Uterus (tissue), 4 donors: ENCODE results near the gene SEMA4C. TPM values are rescaled to one million over a fixed set of nuclear protein-coding genes. Genes with fewer than 3 reads are reported as not detected.

Experiments used
- DNase-seq, 2 donors: peaks; one replicate each; pipeline ENCODE4 v3.0.0-alpha.2; 2019 to 2020
- H3K27ac ChIP-seq, 2 donors: fragments of 200-600 bp; sonication (generic); 1 replicate in 1 of 2; 2 replicates in 1 of 2; pipeline ENCODE4 v1.5.1; 2016 to 2018
- H3K27me3 ChIP-seq, 2 donors: fragments of 200-600 bp; sonication (generic); one replicate each; pipeline ENCODE4 v1.5.1; 2018 to 2019; ENCODE audit warnings: control low read depth in 1 of 2
- H3K36me3 ChIP-seq, 2 donors: fragments of 200-600 bp; sonication (generic); one replicate each; pipeline ENCODE4 v1.5.1; 2019; ENCODE audit warnings: control low read depth in 1 of 2
- H3K4me1 ChIP-seq, 2 donors: fragments of 200-600 bp; sonication (generic); one replicate each; pipeline ENCODE4 v1.5.1; 2018 to 2019; ENCODE audit warnings: control low read depth in 1 of 2
- H3K4me3 ChIP-seq, 2 donors: fragments of 200-600 bp; sonication (generic); 1 replicate in 1 of 2; 2 replicates in 1 of 2; pipeline ENCODE4 v1.5.1; 2018 to 2019; ENCODE audit warnings: mild to moderate bottlenecking in 1 of 2
- H3K9me3 ChIP-seq, 2 donors: fragments of 200-600 bp; sonication (generic); one replicate each; pipeline ENCODE4 v1.5.1; 2019; ENCODE audit warnings: control low read depth in 1 of 2
- CTCF ChIP-seq, 4 experiments: fragments of 200-600 bp in 2 of 4; fragments of 450-650 bp in 2 of 4; sonication (generic) in 2 of 4; IDR thresholded peaks; one replicate each; pipeline ENCODE4 v1.5.1; 2016 to 2019; ENCODE audit warnings: antibody characterized with exemption in 4 of 4, mild to moderate bottlenecking in 2 of 4, moderate library complexity in 1 of 4
- POLR2A ChIP-seq, 2 donors: fragments of 450-650 bp; IDR thresholded peaks; one replicate each; pipeline ENCODE4 v1.6.1; 2016; ENCODE audit warnings: antibody characterized with exemption in 2 of 2, mild to moderate bottlenecking in 1 of 2, moderate library complexity in 1 of 2
- intact Hi-C: fragments of 100-400 bp; cut with DNase I; formaldehyde crosslinking; loops from one replicate; pipeline ENCODE4 v1.15.1; 2023; ENCODE audit warnings: low total_unique reads
- total RNA-seq, 4 donors: library from RNA; depleted of rRNA in 3 of 4; stranded (reverse); fragments of >200 nt in 3 of 4; gene quantifications; one replicate each; pipeline versions ENCODE4 v1.1.0 to v1.2.4, GENCODE V29; 2014 to 2023
- donor health status: DM: yes; HTN: yes; CAD: no.

The SEMA4C gene
- 100 to 1,000 TPM in 1 of 4 donors, 10 to 100 TPM in 3; 31.8 to 117 (median 61.7) TPM for total RNA-seq

- H3K27me3 ChIP-seq = no peaks in the 10 kb centered on the region
- H3K36me3 ChIP-seq = no peaks in the 10 kb centered on the region
- peak within 1 kb of the TSS; percentile 94 to 100 for H3K27ac ChIP-seq
- DNase-seq = peak; percentile 63 to 76
- peaks cover 4 to 25% of the 10 kb centered on the region in 2 donors for H3K4me1 ChIP-seq
- peak; percentile 84 to 89 for TF ChIP-seq POLR2A (IDR thresholded peaks at IDR 0.05)
- no peak for TF ChIP-seq CTCF (IDR thresholded peaks at IDR 0.05)
- intact Hi-C loops = loop anchor here (10.0 kb wide), 1 partner anchor 105 kb away; the partner anchor contains the start of gene CNNM4
- H3K9me3 ChIP-seq = no peaks in the 10 kb centered on the region
- H3K4me3 ChIP-seq = peak within 1 kb of the TSS; percentile 61 to 100
These were observed at the start of gene SEMA4C for GRCh38 chr2:96869822-96870625. TSS of gene SEMA4C (minus strand) at chr2:96870080. CDS start at chr2:96867886, 2,194 bp downstream.

GRCh38 chr2:96918754-96919550, 49.1 kb upstream of the SEMA4C start:
- H3K9me3 ChIP-seq = no peaks in the 10 kb centered on the region
- no peak for TF ChIP-seq CTCF (IDR thresholded peaks at IDR 0.05)
- TF ChIP-seq POLR2A (IDR thresholded peaks at IDR 0.05) = no peak
- H3K4me1 ChIP-seq = no peaks in the 10 kb centered on the region
- H3K36me3 ChIP-seq = no peaks in the 10 kb centered on the region
- no peak overlapping the region for H3K4me3 ChIP-seq
- H3K27me3 ChIP-seq = no peaks in the 10 kb centered on the region
- no peak for DNase-seq
- no peak overlapping the region for H3K27ac ChIP-seq
- intact Hi-C loops = no loop called here

GRCh38 chr2:96918092-96918753, 48.3 kb upstream of the SEMA4C start:
- no peak for DNase-seq
- Histone ChIP-seq H3K4me1 (peaks cover 0 to 1% of the 10 kb centered on the region in 2 donors), H3K27me3 (no peaks in the 10 kb centered on the region), H3K36me3 (no peaks in the 10 kb centered on the region), H3K4me3 (no peak overlapping the region), H3K9me3 (no peaks in the 10 kb centered on the region), H3K27ac (no peak overlapping the region)
- intact Hi-C loops = no loop called here
- TF ChIP-seq POLR2A (IDR thresholded peaks at IDR 0.05) (no peak), CTCF (IDR thresholded peaks at IDR 0.05) (no peak)

- Histone ChIP-seq H3K4me1 (peaks cover 0 to 5% of the 10 kb centered on the region in 2 donors), H3K27ac (no peak overlapping the region), H3K4me3 (no peak overlapping the region), H3K36me3 (no peaks in the 10 kb centered on the region), H3K27me3 (no peaks in the 10 kb centered on the region), H3K9me3 (no peaks in the 10 kb centered on the region)
- intact Hi-C loops = no loop called here
- TF ChIP-seq POLR2A (IDR thresholded peaks at IDR 0.05) (no peak), CTCF (IDR thresholded peaks at IDR 0.05) (no peak)
- DNase-seq = no peak
These were observed 47.0 kb upstream of the SEMA4C start for GRCh38 chr2:96916646-96917543.
